OCI-LY1 (cell line): ENCODE measurements around the gene PPP1CB.

Source experiments
- H2AFZ ChIP-seq: fragments of 200-600 bp; sonication (generic), shearing (Covaris generic); 2 replicates; pipeline ENCODE4 v1.6.0; 2014; ENCODE audit warnings: antibody characterized with exemption, mild to moderate bottlenecking, low read length
- H3F3A ChIP-seq: fragments of 200-600 bp; sonication (generic), shearing (Covaris generic); 2 replicates; pipeline ENCODE4 v1.6.0; 2014; ENCODE audit warnings: mild to moderate bottlenecking, antibody characterized with exemption, low read length, moderate library complexity; ENCODE audit not compliant: insufficient read depth
- H3K27ac ChIP-seq: fragments of 200-600 bp; sonication (generic); 2 replicates; pipeline ENCODE4 v1.5.1; 2014; ENCODE audit warnings: low read length, mixed run types, mild to moderate bottlenecking, low read depth; ENCODE audit not compliant: poor library complexity, severe bottlenecking
- H3K27me3 ChIP-seq: fragments of 200-600 bp; sonication (generic); 2 replicates; pipeline ENCODE4 v1.6.0; 2014; ENCODE audit warnings: antibody characterized with exemption, mild to moderate bottlenecking, low read length, moderate library complexity; ENCODE audit not compliant: insufficient read depth
- H3K36me3 ChIP-seq: fragments of 200-600 bp; sonication (generic); 2 replicates; pipeline ENCODE4 v1.6.1; 2014; ENCODE audit warnings: mild to moderate bottlenecking, antibody characterized with exemption, low read length, moderate library complexity, mixed read lengths; ENCODE audit not compliant: insufficient read depth
- H3K4me1 ChIP-seq: fragments of 200-600 bp; sonication (generic); 2 replicates; pipeline ENCODE4 v1.5.1; 2014; ENCODE audit warnings: mild to moderate bottlenecking, low read length, moderate library complexity; ENCODE audit not compliant: insufficient read depth, severe bottlenecking
- H3K4me2 ChIP-seq: fragments of 200-600 bp; sonication (generic), shearing (Covaris generic); 2 replicates; pipeline ENCODE4 v1.6.1; 2014; ENCODE audit warnings: low read length
- H3K4me3 ChIP-seq: fragments of 200-600 bp; sonication (generic); 2 replicates; pipeline ENCODE4 v1.5.1; 2014; ENCODE audit warnings: low read length, low read depth, mild to moderate bottlenecking, mixed read lengths; ENCODE audit not compliant: poor library complexity, severe bottlenecking
- H3K79me2 ChIP-seq: fragments of 200-600 bp; shearing (Covaris generic); 2 replicates; pipeline ENCODE4 v1.6.1; 2016; ENCODE audit warnings: mixed run types, low read length, mixed read lengths; ENCODE audit not compliant: insufficient read depth
- H3K9ac ChIP-seq: fragments of 200-600 bp; sonication (generic), shearing (Covaris generic); 2 replicates; pipeline ENCODE4 v1.6.1; 2014; ENCODE audit warnings: mild to moderate bottlenecking, low read length, mixed read lengths
- H3K9me2 ChIP-seq: fragments of 200-600 bp; sonication (generic), shearing (Covaris generic); 2 replicates; pipeline ENCODE4 v1.6.1; 2014; ENCODE audit warnings: low read depth, mild to moderate bottlenecking, low read length, mixed read lengths
- H3K9me3 ChIP-seq: fragments of 200-600 bp; shearing (Covaris generic); 2 replicates; pipeline ENCODE4 v1.6.1; 2014; ENCODE audit warnings: low read length, mixed read lengths
- H4K20me1 ChIP-seq: fragments of 200-600 bp; sonication (generic), shearing (Covaris generic); 2 replicates; pipeline ENCODE4 v1.6.0; 2016; ENCODE audit warnings: mild to moderate bottlenecking, low read length; ENCODE audit not compliant: insufficient read depth
- EZH2 ChIP-seq: fragments of 200-600 bp; sonication (generic), shearing (Covaris generic); IDR thresholded peaks from 2 replicates; pipeline ENCODE4 v1.8.0; 2017; ENCODE audit warnings: borderline replicate concordance, mixed run types, mild to moderate bottlenecking, antibody characterized with exemption, low read length, moderate library complexity, mixed read lengths
- TF ChIP-seq, protein P1 (sequence below): fragments of 200-600 bp; sonication (generic), shearing (Covaris generic); IDR thresholded peaks from 2 replicates; pipeline ENCODE4 v1.5.1; 2017; ENCODE audit warnings: mild to moderate bottlenecking, antibody characterized with exemption, low read length, moderate library complexity, mixed read lengths

PPP1CB gene

DNA sequence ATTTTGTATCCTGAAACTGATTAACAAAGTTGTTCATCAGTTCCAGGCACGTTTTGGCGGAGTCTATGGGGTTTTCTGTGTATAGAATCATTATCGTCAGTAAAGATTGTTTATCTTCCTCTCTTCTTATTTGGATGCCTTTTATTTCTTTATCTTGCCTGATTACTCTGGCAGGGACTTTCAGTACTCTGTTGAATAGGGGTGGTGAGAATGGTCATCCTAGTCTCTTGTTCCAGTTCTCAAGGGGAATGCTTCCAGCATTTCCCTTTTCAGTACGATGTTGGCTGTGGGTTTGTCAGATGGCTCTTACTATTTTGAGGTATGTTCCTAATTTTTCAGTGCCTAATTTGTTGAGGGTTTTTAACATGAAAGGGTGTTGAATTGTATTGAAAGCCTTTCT is 45.0 kb downstream of the PPP1CB start:
- Histone ChIP-seq H3K79me2 (peaks cover 15% of the 10 kb centered on the region), H4K20me1 (no peaks in the 10 kb centered on the region), H3K27ac (no peak overlapping the region), H3K4me2 (no peak overlapping the region), H3K9me2 (no peaks in the 10 kb centered on the region), H3K4me3 (no peak overlapping the region), H3K27me3 (no peaks in the 10 kb centered on the region), H3K36me3 (peaks cover 98% of the 10 kb centered on the region), H3K9me3 (peaks cover 12% of the 10 kb centered on the region; the same call in 1 of the 2 replicates), H3F3A (no peaks in the 10 kb centered on the region), H3K9ac (no peak overlapping the region), H3K4me1 (no peaks in the 10 kb centered on the region), H2AFZ (no peak overlapping the region)
- no peak for TF ChIP-seq EZH2
- TF ChIP-seq, protein P1, sequence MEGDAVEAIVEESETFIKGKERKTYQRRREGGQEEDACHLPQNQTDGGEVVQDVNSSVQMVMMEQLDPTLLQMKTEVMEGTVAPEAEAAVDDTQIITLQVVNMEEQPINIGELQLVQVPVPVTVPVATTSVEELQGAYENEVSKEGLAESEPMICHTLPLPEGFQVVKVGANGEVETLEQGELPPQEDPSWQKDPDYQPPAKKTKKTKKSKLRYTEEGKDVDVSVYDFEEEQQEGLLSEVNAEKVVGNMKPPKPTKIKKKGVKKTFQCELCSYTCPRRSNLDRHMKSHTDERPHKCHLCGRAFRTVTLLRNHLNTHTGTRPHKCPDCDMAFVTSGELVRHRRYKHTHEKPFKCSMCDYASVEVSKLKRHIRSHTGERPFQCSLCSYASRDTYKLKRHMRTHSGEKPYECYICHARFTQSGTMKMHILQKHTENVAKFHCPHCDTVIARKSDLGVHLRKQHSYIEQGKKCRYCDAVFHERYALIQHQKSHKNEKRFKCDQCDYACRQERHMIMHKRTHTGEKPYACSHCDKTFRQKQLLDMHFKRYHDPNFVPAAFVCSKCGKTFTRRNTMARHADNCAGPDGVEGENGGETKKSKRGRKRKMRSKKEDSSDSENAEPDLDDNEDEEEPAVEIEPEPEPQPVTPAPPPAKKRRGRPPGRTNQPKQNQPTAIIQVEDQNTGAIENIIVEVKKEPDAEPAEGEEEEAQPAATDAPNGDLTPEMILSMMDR: no peak

DNA sequence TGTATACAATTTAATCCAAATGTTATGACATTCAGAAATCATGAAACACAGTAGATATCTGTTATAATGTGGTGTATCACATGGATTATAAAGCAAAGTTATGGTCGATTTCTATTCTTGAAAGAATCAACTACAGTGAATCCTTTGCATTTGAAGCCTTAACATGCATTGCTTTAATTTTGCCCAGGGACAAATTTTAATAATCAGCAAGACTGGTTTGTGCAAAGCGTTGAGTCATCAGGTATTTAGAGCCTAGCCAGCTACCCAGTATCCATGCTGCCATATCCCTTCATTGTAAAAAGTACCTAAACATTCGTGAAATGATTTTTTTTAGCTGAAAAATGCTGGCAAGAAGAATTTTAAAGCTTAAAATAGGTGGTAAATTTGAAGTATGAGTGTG is 50.1 kb downstream of the PPP1CB start:
- no peak overlapping the region for H3K27ac ChIP-seq
- H3F3A ChIP-seq: no peaks in the 10 kb centered on the region
- H3K27me3 ChIP-seq: no peaks in the 10 kb centered on the region
- TF ChIP-seq EZH2: no peak
- TF ChIP-seq, protein P1: no peak
- H2AFZ ChIP-seq: no peak overlapping the region
- 0 out of 2 replicates have a peak, but pooled peaks cover 7% of the 10 kb centered on the region for H3K9me3 ChIP-seq
- no peak overlapping the region for H3K4me2 ChIP-seq
- no peak overlapping the region for H3K4me3 ChIP-seq
- no peaks in the 10 kb centered on the region for H3K4me1 ChIP-seq
- H3K9ac ChIP-seq: no peak overlapping the region
- peaks cover 1% of the 10 kb centered on the region; the same call in 1 of the 2 replicates for H3K79me2 ChIP-seq
- no peaks in the 10 kb centered on the region for H4K20me1 ChIP-seq
- H3K36me3 ChIP-seq: peaks cover 69% of the 10 kb centered on the region
- H3K9me2 ChIP-seq: no peaks in the 10 kb centered on the region

DNA sequence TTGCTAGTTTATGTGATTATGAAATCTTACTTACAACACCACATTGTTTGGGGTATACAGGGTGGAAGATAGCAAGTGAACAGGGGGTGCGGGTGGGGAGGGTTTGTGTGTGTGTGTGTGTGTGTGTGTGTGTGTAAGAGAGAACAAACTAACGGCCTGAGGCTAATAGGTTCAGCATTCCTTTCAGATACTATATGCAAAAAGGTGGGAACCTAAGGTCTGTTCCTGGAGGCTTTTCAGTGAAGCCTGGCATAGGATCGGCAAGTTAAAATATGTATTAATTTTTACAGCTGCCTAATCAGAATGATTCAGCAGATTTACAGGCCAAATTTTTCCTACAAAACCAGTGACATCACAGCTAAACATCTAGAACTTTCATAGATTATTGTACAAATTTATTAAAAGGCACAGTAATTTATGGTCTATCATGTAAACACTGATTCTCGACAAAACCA is 51.4 kb downstream of the PPP1CB start:
- Histone ChIP-seq H3F3A (no peaks in the 10 kb centered on the region), H2AFZ (no peak overlapping the region), H3K27me3 (no peaks in the 10 kb centered on the region), H3K4me1 (no peaks in the 10 kb centered on the region), H3K36me3 (peaks cover 57% of the 10 kb centered on the region), H3K27ac (no peak overlapping the region), H3K9me2 (no peaks in the 10 kb centered on the region), H3K9me3 (no peaks in the 10 kb centered on the region), H3K4me3 (no peak overlapping the region), H4K20me1 (no peaks in the 10 kb centered on the region), H3K9ac (no peak overlapping the region), H3K4me2 (no peak overlapping the region), H3K79me2 (no peaks in the 10 kb centered on the region)
- TF ChIP-seq, protein P1: no peak
- TF ChIP-seq EZH2: no peak
